Panc1 (cell line): ENCODE results near the gene F2R. TPM values are rescaled to one million over a fixed set of nuclear protein-coding genes. Genes with fewer than 3 reads are reported as not detected.
"Not testable (repeated sequence)": the region's sequence is repeated elsewhere in the genome, so short reads cannot be mapped to it uniquely, and the experiment has no call there.

Experiments
- ATAC-seq: fragments of 200-7000 bp; cut with Tn5 transposase; 2 replicates; pipeline ENCODE4 v1.9.1; 2020; ENCODE audit warnings: mild to moderate bottlenecking, moderate library complexity
- BruUV-seq: library from RNA; stranded (reverse); fragments of 400-500 nt; replicated peaks from 2 replicates; lab custom pipeline; 2021; lab: Mats Ljungman, UMichigan
- CTCF ChIA-PET: fragments of 300-600 bp; sonication (Branson Sonifier 250); formaldehyde crosslinking; loops from one replicate; lab custom pipeline; 2022; ENCODE audit warnings: antibody characterized with exemption; lab: Charles Lee
- POLR2A ChIA-PET: fragments of 300-600 bp; sonication (Branson Sonifier 250); formaldehyde crosslinking; loops from one replicate; lab custom pipeline; 2022; ENCODE audit warnings: antibody characterized with exemption; lab: Charles Lee
- DNase-seq: peaks from one replicate; pipeline ENCODE4 v3.0.0-alpha.2; 2010; ENCODE audit warnings: low read depth, low spot score
- H3K27ac ChIP-seq: 2 replicates; pipeline ENCODE4 v1.5.1; 2011; ENCODE audit warnings: mild to moderate bottlenecking, low read length, inconsistent platforms
- H3K27me3 ChIP-seq: fragments of 200-500 bp; sonication (Bioruptor generic); 2 replicates; pipeline ENCODE4 v1.6.0; 2014; ENCODE audit warnings: low read length, inconsistent platforms; ENCODE audit not compliant: control insufficient read depth, insufficient read depth
- H3K36me3 ChIP-seq: fragments of 200-500 bp; sonication (Bioruptor generic); 2 replicates; pipeline ENCODE4 v1.5.1; 2014; ENCODE audit warnings: inconsistent platforms, mild to moderate bottlenecking, low read length, moderate library complexity; ENCODE audit not compliant: control insufficient read depth, insufficient read depth
- H3K4me1 ChIP-seq: 2 replicates; pipeline ENCODE4 v1.5.1; 2011; ENCODE audit warnings: inconsistent platforms, mild to moderate bottlenecking, low read length, moderate library complexity; ENCODE audit not compliant: control insufficient read depth, insufficient read depth
- H3K4me3 ChIP-seq, 2 experiments: 2 replicates each; pipeline ENCODE4 v1.5.1; 2011 to 2012; ENCODE audit warnings: low read depth in 2 of 2, low read length in 2 of 2, mild to moderate bottlenecking in 2 of 2, inconsistent platforms in 1 of 2, moderate library complexity in 1 of 2
- H3K9me3 ChIP-seq: fragments of 200-500 bp; sonication (Bioruptor generic); 2 replicates; pipeline ENCODE4 v1.5.1; 2014; ENCODE audit warnings: low read depth, mild to moderate bottlenecking, inconsistent platforms, low read length, moderate library complexity; ENCODE audit not compliant: control insufficient read depth, insufficient read depth
- POLR2AphosphoS5 ChIP-seq: IDR thresholded peaks from 2 replicates; pipeline ENCODE4 v1.6.1; 2012; ENCODE audit warnings: mild to moderate bottlenecking, low read depth, low read length, moderate library complexity
- SIN3A ChIP-seq: IDR thresholded peaks from 2 replicates; pipeline ENCODE4 v1.6.1; 2012; ENCODE audit warnings: low read depth, mild to moderate bottlenecking, low read length, moderate library complexity, borderline replicate concordance; ENCODE audit not compliant: insufficient read depth
- TCF7L2 ChIP-seq: IDR thresholded peaks from 2 replicates; pipeline ENCODE4 v1.6.1; 2011; ENCODE audit warnings: mild to moderate bottlenecking, low read depth, low read length, inconsistent platforms
- in situ Hi-C: cut with HindIII; loops from 2 replicates; pipeline ENCODE4 v1.10.0; 2016; ENCODE audit warnings: low sequenced_read_pairs, low pct_unique_long_range_greater_than_20kb
- intact Hi-C: fragments of 100-400 bp; cut with micrococcal nuclease; formaldehyde crosslinking; loops from one replicate; pipeline ENCODE4 v1.10.0; 2022; ENCODE audit not compliant: unreplicated experiment
- total RNA-seq: library from RNA; stranded (reverse); gene quantifications from one replicate; pipeline ENCODE4 v1.2.1, GENCODE V29; 2021; ENCODE audit not compliant: unreplicated experiment
- TF ChIP-seq, protein P1 (sequence below): fragments of 450-650 bp; IDR thresholded peaks from 2 replicates; pipeline ENCODE4 v1.5.1; 2017; ENCODE audit warnings: mild to moderate bottlenecking
- TF ChIP-seq, protein P2 (sequence below), 2 experiments: IDR thresholded peaks; 2 replicates each; pipeline ENCODE4 v1.6.1; 2011 to 2012; ENCODE audit warnings: low read depth in 2 of 2, control low read depth in 1 of 2, low read length in 1 of 2, mild to moderate bottlenecking in 1 of 2, moderate library complexity in 1 of 2; ENCODE audit not compliant: insufficient read depth in 1 of 2

Gene F2R
- total RNA-seq, 1 experiment from 2014 or later: 26.0 TPM

DNA sequence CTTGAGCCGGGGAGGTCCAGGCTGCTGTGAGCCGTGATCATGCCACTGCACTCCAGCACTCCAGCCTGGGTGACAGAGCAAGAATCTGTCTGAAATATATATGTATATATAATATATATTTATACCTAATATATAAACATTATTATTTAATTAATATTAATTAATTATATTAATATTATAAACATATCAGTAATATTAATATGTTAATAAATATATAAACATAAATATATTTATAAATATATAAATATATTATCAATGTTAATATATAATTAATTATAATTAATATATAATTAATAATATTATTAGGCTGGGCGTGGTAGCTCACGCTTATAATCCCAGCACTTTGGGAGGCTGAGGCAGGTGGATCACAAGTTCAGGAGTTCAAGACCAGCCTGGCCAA is 41.1 kb downstream of the F2R start:
- Histone ChIP-seq H3K4me3 (no peak overlapping the region), H3K27me3 (no peaks in the 10 kb centered on the region), H3K4me1 (no peaks in the 10 kb centered on the region), H3K9me3 (no peaks in the 10 kb centered on the region), H3K36me3 (no peaks in the 10 kb centered on the region), H3K27ac (no peak overlapping the region)
- DNase-seq (no peak), ATAC-seq (no peak)
- in situ Hi-C loops: no loop called here
- no TSS peak for BruUV-seq
- TF ChIP-seq POLR2AphosphoS5 (no peak), SIN3A (no peak), TCF7L2 (no peak)
- TF ChIP-seq, protein P1, sequence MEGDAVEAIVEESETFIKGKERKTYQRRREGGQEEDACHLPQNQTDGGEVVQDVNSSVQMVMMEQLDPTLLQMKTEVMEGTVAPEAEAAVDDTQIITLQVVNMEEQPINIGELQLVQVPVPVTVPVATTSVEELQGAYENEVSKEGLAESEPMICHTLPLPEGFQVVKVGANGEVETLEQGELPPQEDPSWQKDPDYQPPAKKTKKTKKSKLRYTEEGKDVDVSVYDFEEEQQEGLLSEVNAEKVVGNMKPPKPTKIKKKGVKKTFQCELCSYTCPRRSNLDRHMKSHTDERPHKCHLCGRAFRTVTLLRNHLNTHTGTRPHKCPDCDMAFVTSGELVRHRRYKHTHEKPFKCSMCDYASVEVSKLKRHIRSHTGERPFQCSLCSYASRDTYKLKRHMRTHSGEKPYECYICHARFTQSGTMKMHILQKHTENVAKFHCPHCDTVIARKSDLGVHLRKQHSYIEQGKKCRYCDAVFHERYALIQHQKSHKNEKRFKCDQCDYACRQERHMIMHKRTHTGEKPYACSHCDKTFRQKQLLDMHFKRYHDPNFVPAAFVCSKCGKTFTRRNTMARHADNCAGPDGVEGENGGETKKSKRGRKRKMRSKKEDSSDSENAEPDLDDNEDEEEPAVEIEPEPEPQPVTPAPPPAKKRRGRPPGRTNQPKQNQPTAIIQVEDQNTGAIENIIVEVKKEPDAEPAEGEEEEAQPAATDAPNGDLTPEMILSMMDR: no peak
- TF ChIP-seq, protein P2, sequence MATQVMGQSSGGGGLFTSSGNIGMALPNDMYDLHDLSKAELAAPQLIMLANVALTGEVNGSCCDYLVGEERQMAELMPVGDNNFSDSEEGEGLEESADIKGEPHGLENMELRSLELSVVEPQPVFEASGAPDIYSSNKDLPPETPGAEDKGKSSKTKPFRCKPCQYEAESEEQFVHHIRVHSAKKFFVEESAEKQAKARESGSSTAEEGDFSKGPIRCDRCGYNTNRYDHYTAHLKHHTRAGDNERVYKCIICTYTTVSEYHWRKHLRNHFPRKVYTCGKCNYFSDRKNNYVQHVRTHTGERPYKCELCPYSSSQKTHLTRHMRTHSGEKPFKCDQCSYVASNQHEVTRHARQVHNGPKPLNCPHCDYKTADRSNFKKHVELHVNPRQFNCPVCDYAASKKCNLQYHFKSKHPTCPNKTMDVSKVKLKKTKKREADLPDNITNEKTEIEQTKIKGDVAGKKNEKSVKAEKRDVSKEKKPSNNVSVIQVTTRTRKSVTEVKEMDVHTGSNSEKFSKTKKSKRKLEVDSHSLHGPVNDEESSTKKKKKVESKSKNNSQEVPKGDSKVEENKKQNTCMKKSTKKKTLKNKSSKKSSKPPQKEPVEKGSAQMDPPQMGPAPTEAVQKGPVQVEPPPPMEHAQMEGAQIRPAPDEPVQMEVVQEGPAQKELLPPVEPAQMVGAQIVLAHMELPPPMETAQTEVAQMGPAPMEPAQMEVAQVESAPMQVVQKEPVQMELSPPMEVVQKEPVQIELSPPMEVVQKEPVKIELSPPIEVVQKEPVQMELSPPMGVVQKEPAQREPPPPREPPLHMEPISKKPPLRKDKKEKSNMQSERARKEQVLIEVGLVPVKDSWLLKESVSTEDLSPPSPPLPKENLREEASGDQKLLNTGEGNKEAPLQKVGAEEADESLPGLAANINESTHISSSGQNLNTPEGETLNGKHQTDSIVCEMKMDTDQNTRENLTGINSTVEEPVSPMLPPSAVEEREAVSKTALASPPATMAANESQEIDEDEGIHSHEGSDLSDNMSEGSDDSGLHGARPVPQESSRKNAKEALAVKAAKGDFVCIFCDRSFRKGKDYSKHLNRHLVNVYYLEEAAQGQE (IDR thresholded peaks at IDR 0.05; ENCODE audit: insufficient read depth in 1 of 2, low read depth in 2 of 2, low read length in 1 of 2): no peak
- POLR2A ChIA-PET: no interaction called here
- CTCF ChIA-PET: interaction anchor here (0.6 to 1.1 kb wide), 2 partner anchors 18 to 20 kb away, joined by 3 to 12 read pairs; no protein-coding TSS in a partner anchor
- intact Hi-C loops: no loop called here

DNA sequence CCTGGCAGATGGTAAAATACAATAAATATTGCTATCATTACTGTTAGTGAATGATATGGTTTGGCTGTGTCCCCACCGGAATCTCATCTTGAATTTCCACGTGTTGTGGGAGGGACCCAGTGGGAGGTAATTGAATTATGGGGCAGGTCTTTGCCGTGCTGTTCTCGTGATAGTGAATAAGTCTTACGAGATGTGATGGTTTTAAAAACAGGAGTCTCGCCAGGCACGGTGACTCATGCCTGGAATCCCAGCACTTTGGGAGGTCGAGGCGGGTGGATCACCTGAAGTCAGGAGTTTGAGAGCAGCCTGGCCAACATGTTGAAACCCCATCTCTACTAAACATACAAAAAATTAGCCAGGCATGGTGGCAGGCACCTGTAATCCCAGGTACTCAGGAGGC is 45.2 kb downstream of the F2R start:
- H3K9me3 ChIP-seq, CTCF ChIA-PET, intact Hi-C loops, H3K27me3 ChIP-seq, ATAC-seq, H3K4me3 ChIP-seq, H3K4me1 ChIP-seq, in situ Hi-C loops, DNase-seq, BruUV-seq, H3K27ac ChIP-seq, H3K36me3 ChIP-seq: not testable (repeated sequence)
- POLR2A ChIA-PET: interaction anchor here (0.6 kb wide), 1 partner anchor 221 kb away, joined by 3 read pairs; no protein-coding TSS in a partner anchor

DNA sequence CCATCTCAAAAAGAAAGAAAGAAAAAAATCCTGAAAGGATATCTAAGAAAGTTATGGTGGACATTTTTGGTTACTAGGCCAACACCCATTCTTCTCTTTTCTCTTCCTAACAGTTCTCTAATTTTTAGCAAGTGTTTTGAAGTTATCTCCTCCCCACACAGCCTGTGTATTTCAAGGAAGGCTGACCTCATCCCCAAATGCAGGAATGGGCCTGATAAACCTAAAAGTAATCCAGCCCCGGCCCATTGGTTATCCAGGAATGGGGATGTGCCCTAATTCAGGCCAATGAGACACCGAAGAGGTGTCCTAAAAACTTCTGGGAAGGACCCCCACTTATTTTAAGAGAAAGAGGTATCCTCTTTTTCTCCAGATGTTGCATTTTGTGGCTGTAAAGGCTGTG is 46.6 kb downstream of the F2R start:
- intact Hi-C loops (no loop called here), in situ Hi-C loops (no loop called here)
- no peaks in the 10 kb centered on the region for H3K36me3 ChIP-seq
- no TSS peak for BruUV-seq
- no peaks in the 10 kb centered on the region for H3K27me3 ChIP-seq
- no peaks in the 10 kb centered on the region; the same call in 1 of the 2 replicates for H3K9me3 ChIP-seq
- H3K4me3 ChIP-seq: no peak overlapping the region
- ATAC-seq (no peak), DNase-seq (no peak)
- TF ChIP-seq, protein P1: no peak
- TF ChIP-seq POLR2AphosphoS5 (no peak), SIN3A (no peak), TCF7L2 (no peak)
- TF ChIP-seq, protein P2 (IDR thresholded peaks at IDR 0.05; ENCODE audit: insufficient read depth in 1 of 2, low read depth in 2 of 2, low read length in 1 of 2): no peak
- ChIA-PET CTCF (interaction anchor here (1.2 kb wide), 1 partner anchor 12 kb away, joined by 5 read pairs; no protein-coding TSS in a partner anchor), POLR2A (no interaction called here)
- no peaks in the 10 kb centered on the region for H3K4me1 ChIP-seq
- H3K27ac ChIP-seq: no peak overlapping the region
